GM19240 (cell line): ENCODE measurements around the gene ANKRD11.
A peak's percentile ranks its signal among the peaks of the same experiment; 100 is the strongest.

Experiments
- DNase-seq: peaks from one replicate; pipeline ENCODE4 v3.0.0; 2011; ENCODE audit warnings: low spot score; ENCODE audit not compliant: insufficient read length

The ANKRD11 gene

DNA sequence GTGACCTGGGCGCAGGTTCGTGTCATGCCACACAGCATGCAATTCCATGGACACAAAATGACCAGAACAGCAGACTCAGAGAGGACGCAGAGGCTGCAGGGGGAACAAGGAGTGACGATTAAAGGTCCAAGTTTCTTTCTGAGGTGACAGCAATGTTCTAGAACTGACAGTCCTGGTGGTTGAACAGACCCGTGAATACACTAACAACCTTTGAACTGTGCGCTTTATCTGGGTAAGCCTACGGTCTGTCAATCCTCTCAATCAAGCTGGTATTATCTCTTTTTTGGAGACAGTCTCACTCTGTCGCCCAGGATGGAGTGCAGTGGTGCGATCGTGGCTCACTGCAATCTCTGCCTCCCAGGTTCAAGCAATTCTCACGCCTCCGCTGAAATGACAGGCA is 138.7 kb downstream of the ANKRD11 start:
- no peak for DNase-seq

DNA sequence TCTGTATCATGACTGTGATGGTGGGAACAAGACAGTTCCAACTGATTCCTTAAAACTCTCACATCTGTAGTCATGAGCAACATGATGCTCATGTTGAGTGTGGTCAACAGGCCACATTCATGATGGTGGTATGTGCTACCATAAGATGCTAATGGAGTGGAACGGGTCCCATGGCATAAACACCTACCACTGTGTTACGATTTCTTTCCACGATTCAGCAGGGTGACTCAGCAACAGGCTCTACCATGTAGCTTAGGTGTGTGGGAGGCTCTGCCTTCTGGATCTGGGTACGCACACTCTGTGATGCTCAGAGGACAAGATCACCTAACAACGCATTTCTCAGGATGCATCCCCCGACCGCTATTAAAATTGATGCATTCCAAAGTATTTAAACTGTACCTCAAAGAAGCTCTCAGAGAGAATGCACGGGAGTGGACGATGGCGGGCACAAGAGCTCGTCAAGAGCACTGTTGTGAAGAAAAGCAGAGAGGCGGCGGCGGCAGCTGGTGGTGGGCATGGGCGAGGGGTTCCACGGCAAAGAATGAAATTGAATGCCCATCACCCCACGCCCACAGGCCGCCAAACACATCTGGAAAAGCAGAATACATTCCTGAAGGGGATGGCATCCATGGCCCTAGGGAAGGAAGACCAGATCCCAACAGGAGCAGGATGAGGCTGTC is 139.5 kb downstream of the ANKRD11 start:
- no peak for DNase-seq

DNA sequence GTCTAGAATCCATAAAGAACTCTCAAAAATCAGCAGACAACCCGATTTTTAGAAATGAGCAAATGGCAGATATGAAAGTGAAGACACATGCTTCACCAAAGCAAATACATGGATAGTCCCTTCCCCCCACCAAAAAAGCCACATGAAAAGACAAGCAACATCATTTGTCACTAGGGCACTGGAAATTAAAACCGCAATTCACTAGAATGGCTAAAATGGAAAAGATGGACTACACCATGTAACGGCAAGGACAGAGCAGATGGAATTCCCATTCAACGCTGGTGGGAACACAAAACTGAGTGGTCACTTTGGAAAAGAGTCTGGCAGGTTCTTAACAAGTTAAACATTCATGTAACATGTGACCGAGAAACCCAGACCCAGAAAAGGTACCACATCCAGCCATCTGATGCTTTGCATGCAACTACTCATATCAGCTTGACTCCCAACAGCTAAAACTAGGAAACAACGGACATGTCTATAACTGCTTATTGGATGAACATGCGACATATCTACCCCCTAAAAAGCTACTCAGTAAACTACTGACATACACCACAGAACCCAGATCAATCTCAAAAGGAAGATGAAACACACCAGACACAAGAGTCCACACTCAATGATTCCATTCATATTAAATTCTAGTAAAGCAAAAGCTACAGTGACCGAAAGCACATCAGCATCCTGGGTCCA is 140.3 kb downstream of the ANKRD11 start:
- DNase-seq = no peak

DNA sequence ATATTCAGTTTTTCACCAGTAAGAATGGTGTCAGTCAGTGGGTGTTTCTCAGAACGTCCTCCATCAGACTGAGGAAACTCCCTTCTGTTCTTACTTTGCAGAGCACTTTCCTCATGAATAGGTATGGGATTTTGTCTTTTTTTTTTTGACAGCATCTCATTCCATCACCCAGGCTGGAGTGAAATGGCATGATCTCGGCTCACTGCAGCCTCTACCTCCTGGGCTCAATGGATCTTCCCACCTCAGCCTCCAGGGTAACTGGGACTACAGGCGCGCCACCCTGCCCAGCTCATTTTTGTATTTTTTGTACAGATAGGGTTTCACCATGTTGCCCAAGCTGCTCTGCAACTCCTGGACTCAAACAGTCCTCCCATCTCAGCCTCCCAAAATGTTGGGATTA is 142.6 kb downstream of the ANKRD11 start:
- DNase-seq = no peak

DNA sequence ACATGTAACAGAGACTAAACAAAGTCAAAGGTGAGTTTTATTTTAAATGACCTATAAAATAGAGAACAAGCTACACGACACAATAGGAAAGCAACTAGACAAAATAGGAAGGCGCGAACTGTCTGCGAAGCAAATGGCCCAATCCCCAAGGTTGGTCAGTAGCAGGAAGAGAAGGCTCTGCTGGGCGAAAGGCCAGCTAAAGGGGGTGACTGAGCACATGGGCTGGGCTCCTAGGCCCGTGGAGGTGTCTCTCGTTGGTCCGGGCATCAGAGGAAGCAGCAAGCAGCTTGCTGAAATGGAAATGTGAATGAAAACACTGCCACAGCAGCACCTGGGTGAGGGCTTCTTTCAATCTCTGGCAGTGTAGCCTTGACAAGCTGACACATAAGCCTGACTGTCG is 143.5 kb downstream of the ANKRD11 start:
- no peak for DNase-seq

DNA sequence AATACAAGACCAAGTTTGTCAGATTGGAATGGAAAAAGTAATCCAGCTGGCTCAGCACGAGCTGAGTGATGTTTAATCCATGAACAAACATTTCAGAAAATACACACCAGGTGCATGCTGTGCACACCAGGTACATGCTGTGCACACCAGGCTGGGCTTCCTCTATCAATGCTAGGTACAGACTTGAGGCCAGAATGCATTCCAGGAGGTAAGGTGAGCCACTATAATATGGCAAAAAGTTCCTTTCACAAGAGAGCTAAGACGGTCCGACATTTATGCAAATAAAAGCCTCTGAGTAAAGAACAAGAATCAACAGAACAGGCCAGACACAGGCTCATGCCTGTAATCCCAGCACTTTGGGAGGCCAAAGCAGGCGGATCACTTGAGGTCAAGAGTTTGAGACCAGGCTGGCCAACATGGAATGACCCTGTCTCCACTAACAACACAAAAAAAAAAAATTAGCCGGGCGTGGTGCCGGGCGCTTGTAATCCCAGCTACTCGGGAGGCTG is 144.7 kb downstream of the ANKRD11 start:
- DNase-seq = no peak

DNA sequence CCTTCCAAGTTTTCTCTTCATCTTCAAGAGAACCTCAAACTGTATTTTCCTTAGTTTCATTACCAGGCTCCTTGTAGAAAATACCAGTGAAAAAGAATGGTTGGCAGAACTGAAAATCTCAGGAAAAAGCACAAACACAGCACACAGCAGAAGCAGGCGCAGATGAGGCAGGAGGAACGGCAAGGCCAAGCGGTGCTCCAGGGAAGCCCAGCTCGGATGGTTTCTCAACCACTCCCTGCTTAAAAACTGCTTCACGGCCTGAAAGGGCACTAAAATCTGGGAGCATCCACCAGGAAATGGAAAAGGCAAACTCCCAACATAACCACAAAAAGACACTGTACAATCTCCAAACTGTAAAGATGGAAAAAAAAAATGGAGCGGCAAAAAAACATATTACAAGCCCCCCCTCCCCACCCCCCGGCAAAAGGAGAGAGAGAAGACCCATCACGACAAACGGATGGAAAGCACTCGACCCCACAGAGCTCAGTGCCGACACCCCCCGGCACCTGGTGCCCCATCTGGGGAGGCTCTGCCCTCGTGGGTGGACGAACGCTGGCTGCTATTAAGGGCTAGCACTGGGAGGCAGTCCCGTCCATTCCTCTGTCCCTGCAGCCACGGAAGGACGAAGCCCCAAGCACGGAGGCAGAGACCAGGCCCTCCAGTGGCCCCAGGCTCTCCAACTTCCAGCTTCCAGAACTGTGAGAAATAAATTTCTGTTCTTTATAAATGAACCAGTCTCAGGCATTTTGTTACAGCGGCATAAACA is 145.3 kb downstream of the ANKRD11 start:
- no peak for DNase-seq

DNA sequence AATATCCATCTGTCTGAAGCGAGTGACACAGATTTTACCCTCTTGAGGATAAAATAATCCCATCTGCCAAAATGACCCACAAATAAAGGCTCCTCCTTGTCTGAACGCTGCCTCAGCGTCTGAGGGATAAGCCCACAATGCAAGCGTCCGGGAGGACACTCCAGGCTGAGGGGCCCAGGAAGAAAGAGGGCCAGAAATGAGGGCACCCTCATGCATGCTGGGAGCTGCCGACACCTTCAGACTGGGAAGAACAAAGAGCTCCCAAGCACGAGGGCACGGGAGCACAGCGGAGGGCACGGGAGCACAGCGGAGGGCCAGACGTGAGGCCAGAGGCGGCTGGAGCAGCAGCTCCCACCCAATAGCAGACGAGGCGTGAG is 145.9 kb downstream of the ANKRD11 start:
- DNase-seq = no peak

DNA sequence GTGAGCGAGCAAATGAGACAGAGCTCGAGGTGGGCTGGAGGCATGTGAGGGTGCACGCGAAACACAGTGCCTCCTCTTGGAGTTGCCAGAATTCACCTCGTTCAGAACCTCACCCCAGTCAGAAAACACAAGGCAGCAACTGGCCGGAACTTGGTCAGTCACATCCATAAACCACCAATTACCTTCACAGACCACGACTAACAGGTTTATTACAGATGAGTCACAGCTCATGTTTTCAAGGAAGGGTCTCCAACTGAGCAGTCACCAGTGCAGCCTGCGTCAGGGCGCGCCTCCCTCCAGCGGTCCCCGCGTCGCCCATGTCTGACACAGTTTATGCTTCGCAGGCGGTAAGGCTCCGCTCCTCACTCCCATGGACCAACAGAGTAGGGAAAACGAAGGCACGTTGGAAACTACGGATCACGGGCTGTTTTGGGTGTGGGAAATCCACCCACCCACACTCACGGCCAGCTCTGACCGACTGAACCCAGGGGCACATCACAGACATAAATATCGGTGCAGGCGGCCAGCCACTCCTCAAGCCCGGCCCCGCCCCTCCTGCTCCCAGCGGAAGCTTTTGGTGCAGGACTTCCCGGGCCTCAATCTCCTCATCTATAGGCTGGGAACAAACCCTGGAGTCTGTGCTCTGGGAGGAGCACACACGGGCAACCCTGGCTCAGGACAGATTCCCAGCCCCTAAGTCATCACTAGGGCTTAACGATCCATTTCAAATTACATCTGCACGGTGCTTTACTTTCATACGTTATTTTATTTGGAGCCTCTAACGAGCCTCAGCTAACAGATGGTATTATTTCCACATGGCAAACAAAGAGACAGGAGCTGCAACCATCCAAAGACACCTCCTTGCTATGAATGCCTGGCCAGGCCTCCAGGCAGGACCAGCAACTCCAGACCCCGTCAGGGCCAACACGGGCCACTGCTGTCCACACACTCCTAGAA is 146.6 kb downstream of the ANKRD11 start:
- DNase-seq = no peak

DNA sequence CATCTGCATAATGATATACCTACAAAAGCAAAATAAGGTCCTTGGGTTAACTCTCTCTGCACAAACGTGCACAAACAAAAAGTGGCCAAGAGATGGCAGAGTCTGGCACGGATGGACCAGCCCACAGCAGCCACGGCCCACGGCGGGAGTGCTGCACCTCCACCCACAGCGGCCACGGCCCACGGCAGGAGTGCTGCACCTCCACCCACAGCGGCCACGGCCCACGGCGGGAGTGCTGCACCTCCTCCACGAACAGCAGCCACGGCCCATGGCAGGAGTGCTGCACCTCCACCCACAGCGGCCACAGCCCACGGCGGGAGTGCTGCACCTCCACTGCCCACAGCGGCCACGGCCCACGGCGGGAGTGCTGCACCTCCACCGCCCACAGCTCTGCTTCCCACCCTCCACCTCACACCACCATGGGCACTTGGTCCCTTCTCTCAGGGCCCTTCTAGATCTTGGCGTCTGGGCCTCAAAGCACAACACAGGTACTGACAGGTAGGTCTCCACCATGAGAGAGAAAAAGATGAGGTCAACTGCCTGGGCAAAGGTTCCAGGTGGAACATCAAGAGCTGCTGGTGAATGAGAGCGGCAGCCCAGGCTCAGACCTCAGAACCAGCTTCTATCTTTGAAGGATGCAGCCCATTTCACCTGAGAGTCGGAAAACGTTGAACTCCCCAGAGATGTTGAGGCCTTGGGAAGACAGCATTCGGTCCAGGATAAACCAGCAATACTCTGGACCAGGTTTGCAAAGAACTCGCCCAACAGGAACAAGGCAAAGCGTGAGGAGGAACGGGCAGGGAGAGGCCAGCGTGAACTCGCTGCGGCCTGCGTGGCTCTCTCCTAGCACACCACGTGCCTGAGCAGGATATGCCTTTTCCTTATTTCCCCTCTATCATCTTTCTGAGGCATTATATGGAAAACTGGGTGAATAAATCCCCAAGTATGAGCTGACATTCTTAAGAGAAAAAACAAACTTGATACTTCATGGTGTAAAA is 148.4 kb downstream of the ANKRD11 start:
- DNase-seq = no peak

DNA sequence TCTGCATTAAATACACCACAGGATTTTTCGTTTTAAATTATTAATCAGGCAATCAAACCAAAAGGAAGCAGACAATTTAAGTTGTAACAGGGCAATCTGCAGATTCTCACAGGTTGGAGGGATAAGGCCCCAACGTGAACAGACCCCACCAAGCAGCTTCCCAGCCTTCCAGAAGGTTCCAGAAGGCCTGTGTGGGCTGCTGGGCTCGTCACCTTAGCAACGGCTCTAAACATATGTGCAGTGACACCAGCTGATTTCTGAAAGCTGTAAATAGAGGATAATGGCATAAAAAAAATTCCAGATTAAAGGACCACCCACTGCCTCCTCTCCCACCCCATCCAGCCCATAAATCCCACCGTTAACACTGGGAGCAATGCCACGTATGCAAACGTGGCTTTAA is 149.1 kb downstream of the ANKRD11 start:
- no peak for DNase-seq

DNA sequence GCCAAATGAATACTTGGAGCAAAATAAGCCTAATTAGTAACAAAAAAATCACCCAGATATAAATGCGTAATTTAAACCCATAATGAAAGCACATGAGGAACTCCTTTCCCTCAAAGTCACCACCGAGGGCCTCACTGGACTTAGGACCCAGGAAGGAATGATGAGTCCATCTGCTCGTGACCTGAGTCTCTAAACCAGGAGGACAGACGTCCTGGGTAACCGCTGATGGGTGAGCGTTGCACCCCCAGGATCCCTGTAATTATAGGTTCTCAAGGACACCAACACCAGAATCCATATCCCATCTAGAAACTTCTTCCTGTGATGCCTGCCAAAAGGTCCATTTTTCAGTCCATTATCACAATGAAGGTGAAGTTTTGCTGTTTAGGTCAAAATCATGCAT is 151.5 kb downstream of the ANKRD11 start:
- no peak for DNase-seq

DNA sequence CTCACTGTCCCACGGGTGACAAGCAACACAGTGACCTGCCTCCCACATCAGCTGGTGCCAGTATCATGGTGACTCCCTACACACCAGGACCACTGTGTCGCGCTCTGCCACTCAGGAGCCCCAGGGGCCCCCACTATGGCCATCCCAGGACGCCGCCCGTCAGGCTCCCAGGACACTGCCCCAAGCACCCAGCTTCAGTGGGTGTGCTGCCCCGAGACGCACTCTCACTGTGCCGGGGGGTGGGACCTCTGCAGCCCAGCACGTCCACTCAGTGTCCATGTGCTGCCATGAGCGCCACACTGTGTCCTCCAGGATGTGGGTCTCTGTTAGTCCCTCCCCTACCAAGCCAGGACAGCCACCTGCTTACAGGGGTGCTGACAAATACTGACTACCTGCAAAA is 152.4 kb downstream of the ANKRD11 start:
- no peak for DNase-seq

DNA sequence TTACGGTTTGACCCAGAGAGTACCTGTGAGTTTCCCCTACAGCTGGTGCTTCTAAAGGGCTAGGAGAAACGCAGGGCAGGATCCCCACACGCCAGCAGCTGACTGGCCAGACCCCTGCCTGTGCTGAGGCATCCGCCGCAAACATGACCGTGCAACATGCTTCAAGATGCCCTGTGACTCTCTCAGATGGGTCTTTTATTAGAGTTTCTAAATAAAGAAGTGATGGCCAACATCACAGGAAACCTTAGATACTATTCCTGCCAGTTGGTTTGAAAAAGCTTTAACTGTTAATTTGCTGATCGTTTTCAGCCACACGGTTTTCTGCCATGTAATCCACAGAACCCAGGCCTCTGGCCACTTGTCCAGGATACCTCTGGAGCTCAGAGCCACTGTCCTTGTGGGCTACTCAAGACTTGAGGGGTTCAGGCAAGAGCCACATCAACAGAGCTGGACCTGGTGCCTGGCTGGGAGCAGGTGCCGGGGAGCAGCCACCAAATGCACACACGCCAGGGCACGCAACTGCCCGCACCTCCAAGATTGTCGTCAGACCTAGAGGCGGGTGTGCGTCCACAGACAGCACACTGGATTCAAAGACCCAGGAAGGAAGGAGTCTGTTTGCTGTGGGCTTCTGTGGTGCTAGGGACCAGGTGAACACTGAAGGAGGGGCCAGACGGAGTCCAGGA is 154.4 kb downstream of the ANKRD11 start:
- DNase-seq = no peak

DNA sequence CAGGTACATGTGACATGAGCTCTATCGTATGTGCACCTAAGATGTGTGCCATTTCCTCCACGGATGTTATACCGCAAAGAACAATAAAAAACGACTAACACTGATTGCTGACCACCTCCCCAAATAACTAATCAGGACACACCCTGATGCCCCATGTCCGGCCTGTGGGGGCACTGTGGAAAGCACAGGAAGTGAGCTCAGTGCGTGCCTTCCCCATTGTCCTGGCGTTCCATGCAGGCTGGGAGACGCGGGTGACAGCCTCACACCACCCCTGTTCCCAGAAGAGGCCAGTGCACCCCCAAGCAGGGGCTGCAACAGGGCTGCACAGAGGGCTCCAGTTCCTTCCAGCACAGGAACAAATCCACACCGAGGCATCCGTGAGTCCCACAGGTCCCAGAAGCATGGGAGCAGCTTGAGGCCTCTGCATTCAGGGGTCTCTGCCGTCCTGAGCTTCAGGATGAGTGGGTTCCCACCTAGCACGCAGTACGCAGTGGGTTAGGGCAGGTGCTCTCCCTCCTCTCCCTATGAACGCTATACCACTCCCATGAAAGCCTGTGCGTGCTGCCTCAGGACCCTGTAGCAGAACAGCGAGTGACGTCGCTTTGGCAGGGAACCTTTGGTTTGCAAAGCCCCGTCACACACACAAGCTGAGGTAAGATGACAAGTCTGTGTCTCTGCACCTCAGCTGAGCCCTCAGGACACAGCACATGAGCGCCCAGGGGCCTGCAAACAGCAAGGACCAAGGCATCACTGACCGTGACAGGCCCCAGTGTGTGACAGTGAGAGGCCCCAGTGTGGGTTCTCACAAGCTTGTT is 155.2 kb downstream of the ANKRD11 start:
- DNase-seq = no peak

DNA sequence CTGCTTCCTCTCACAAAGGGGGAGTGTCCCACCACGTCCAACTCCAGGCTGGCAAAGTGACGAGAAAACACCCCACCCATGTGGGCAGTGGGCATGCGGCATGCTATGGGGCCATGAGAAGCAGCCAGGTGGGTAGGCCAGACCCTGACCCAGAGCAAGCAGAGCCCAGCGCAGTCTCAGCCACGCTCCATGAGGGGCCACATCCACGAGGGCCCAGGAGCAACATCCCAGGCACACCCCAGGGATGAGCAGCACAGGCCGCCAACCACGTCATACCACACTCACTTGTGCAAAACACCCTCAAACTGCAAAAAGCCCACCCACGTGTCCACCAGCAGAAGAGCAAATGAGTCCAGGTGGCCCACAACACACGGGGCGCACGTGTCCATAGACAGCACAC is 155.9 kb downstream of the ANKRD11 start:
- no peak for DNase-seq

DNA sequence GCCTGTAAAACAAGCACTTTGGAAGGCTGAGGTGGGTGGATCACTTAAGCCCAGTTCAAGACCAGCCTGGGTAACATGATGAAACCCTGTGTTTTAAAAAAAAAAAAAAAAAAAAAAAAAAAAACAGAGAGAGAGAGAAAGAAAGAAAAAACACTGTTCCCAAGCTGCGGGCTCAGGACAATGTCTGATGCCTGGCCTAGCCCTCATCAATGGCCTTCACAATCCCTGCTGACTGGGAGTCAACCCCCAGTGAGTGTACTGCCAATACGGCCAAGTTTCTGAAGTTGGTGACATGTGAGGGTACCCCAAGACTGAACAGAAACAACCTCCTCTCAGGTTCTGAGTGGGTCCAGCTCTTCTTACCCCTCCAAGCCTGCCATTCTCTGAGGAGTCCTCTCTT is 156.3 kb downstream of the ANKRD11 start:
- no peak for DNase-seq

DNA sequence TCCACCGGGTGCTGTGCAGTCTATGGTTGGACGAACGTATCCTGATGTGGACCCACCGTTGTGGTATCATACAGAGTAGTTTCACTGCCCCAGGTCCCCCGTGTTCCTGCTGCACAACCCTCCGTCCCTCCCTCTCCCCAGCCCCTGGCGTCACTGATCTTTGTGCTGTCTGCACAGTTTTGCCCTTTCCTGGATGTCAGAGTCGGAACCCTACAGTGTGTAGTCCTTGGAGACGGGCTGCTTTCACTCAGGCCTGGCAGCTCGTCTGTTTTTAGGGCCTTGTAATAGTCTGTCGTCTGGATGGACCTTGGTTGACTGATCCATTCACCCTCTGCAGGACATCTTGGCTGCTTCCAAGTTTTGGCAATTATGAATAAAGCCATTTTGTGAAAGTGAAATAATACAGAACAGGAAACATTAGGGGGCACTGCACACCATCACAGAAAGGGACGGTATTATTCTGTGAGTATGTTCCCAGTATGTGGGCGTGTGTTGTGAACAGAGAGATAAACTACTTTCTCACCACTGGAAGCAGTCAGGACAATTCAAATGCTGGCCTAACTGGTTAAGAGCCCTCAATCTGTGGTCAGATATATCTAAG is 156.9 kb downstream of the ANKRD11 start:
- peak; percentile 68 for DNase-seq
